ENCODE results near the gene SLX4.

The SLX4 gene

DNA sequence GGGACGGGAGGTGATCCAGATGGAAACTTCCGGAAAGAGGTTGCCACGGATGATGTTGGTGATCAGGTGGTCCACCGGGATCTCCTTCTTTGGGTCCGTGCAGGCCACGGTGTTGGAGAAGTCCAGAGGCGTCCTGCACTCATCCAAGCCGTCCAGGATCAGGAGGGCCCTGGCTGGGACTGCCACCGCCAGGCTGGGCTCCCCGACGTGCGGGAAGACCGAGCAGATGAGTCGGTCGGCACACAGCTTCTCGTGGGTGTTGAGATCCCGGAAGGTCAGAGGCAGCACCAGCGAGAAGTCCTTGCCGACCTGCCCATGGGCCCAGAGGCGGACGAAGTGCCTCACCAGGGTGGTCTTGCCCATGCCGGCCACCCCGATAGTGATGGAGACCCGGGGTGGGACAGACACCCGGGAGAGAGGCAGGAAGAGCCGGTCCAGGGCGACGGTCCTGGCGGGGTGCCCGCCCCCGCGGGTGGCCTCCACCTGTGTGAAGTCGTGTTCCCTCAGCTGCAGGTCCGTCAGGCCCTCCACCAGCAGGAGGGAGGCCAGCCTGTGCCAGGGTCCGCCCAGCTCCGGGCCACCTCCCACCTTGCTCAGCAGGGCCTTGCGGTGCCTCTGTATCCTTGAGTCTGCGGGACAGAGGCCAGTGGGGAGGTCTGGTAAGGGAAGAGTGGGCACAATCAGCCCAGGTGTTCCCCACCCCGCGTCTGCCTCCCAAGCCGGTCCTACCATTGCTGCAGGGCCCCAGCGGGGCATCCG lies 47.1 kb downstream of the SLX4 start:
- Histone ChIP-seq H3F3A (ENCODE audit: insufficient read depth, low read length) (no peaks in the 10 kb centered on the region), H3K27ac (ENCODE audit: low read length) (no peak overlapping the region), H3K4me2 (ENCODE audit: low read depth, low read length) (no peak overlapping the region), H3K4me1 (ENCODE audit: low read length) (no peaks in the 10 kb centered on the region), H3K9ac (ENCODE audit: low read length) (no peak overlapping the region), H2AFZ (ENCODE audit: low read length) (no peak overlapping the region), H4K20me1 (ENCODE audit: insufficient read depth, low read length) (no peaks in the 10 kb centered on the region), H3K4me3 (ENCODE audit: low read length) (no peak overlapping the region), H3K27me3 (replicated peaks; ENCODE audit: insufficient read depth, low read length) (no peaks in the 10 kb centered on the region; the same call in 1 of the 2 replicates), H3K79me2 (ENCODE audit: low read length) (no peaks in the 10 kb centered on the region), H3K36me3 (replicated peaks; ENCODE audit: insufficient read depth, low read length) (no peaks in the 10 kb centered on the region), H3K9me3 (replicated peaks; ENCODE audit: insufficient read depth, low read length) (no peaks in the 10 kb centered on the region), H3K9me2 (replicated peaks; ENCODE audit: insufficient read depth, low read length) (no peaks in the 10 kb centered on the region)
- no peak for TF ChIP-seq EZH2 (optimal IDR thresholded peaks at IDR 0.05; ENCODE audit: low read depth, low read length)
- TF ChIP-seq, protein P1, sequence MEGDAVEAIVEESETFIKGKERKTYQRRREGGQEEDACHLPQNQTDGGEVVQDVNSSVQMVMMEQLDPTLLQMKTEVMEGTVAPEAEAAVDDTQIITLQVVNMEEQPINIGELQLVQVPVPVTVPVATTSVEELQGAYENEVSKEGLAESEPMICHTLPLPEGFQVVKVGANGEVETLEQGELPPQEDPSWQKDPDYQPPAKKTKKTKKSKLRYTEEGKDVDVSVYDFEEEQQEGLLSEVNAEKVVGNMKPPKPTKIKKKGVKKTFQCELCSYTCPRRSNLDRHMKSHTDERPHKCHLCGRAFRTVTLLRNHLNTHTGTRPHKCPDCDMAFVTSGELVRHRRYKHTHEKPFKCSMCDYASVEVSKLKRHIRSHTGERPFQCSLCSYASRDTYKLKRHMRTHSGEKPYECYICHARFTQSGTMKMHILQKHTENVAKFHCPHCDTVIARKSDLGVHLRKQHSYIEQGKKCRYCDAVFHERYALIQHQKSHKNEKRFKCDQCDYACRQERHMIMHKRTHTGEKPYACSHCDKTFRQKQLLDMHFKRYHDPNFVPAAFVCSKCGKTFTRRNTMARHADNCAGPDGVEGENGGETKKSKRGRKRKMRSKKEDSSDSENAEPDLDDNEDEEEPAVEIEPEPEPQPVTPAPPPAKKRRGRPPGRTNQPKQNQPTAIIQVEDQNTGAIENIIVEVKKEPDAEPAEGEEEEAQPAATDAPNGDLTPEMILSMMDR (IDR thresholded peaks at IDR 0.05; ENCODE audit: low read length): no peak
- no peak for TF ChIP-seq EZH2phosphoT487 (IDR thresholded peaks at IDR 0.05; ENCODE audit: low read length)
- DNase-seq: no peak

DNA sequence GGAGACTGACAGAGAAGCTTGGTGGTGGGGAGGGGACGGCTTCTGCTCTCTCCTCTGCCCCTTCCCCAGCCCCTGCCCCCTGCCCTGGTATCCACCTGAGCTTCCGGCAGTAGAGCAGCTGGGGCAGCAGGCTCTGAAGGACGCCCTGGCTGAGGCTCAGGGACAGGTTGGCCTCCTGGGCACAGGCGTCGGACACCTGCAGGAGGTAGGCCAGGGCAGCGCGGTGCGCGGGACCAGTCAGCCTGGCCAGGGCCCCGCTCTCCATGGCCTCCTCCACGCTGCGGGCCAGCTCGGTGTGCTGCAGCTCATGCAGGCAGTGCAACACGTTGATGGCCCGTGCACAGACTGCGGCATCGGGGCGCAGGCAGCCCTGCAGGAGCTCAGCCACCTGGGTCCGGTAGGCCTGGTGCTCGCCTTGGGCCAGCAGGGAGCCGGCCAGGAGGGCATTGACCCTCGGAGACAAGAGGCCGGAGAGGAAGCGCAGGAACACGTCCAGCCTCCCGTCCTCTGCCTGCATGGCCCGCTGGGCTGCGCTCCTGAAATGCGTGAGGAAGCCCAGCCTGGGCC lies 48.4 kb downstream of the SLX4 start:
- no peaks in the 10 kb centered on the region; the same call in 1 of the 2 replicates for H3K27me3 ChIP-seq (replicated peaks; ENCODE audit: insufficient read depth, low read length)
- H3K4me2 ChIP-seq (ENCODE audit: low read depth, low read length): no peak overlapping the region
- TF ChIP-seq, protein P1 (IDR thresholded peaks at IDR 0.05; ENCODE audit: low read length): no peak
- TF ChIP-seq EZH2phosphoT487 (IDR thresholded peaks at IDR 0.05; ENCODE audit: low read length) (no peak), EZH2 (optimal IDR thresholded peaks at IDR 0.05; ENCODE audit: low read depth, low read length) (no peak)
- no peaks in the 10 kb centered on the region for H3K79me2 ChIP-seq (ENCODE audit: low read length)
- no peak for DNase-seq
- no peaks in the 10 kb centered on the region for H3K4me1 ChIP-seq (ENCODE audit: low read length)
- no peaks in the 10 kb centered on the region for H3K9me2 ChIP-seq (replicated peaks; ENCODE audit: insufficient read depth, low read length)
- no peaks in the 10 kb centered on the region for H3K36me3 ChIP-seq (replicated peaks; ENCODE audit: insufficient read depth, low read length)
- H3F3A ChIP-seq (ENCODE audit: insufficient read depth, low read length): no peaks in the 10 kb centered on the region
- no peak overlapping the region for H3K4me3 ChIP-seq (ENCODE audit: low read length)
- H3K9ac ChIP-seq (ENCODE audit: low read length): no peak overlapping the region
- no peaks in the 10 kb centered on the region for H4K20me1 ChIP-seq (ENCODE audit: insufficient read depth, low read length)
- H3K9me3 ChIP-seq (replicated peaks; ENCODE audit: insufficient read depth, low read length): no peaks in the 10 kb centered on the region
- no peak overlapping the region for H2AFZ ChIP-seq (ENCODE audit: low read length)
- no peak overlapping the region for H3K27ac ChIP-seq (ENCODE audit: low read length)

- H4K20me1 ChIP-seq (ENCODE audit: insufficient read depth, low read length): no peaks in the 10 kb centered on the region
- no peak overlapping the region for H2AFZ ChIP-seq (ENCODE audit: low read length)
- H3K27ac ChIP-seq (ENCODE audit: low read length): no peak overlapping the region
- TF ChIP-seq, protein P1 (IDR thresholded peaks at IDR 0.05; ENCODE audit: low read length): no peak
- TF ChIP-seq EZH2 (optimal IDR thresholded peaks at IDR 0.05; ENCODE audit: low read depth, low read length): no peak
- TF ChIP-seq EZH2phosphoT487 (IDR thresholded peaks at IDR 0.05; ENCODE audit: low read length): no peak
- DNase-seq: no peak
- no peak overlapping the region for H3K9ac ChIP-seq (ENCODE audit: low read length)
- no peak overlapping the region for H3K4me3 ChIP-seq (ENCODE audit: low read length)
- no peak overlapping the region for H3K4me2 ChIP-seq (ENCODE audit: low read depth, low read length)
- H3K79me2 ChIP-seq (ENCODE audit: low read length): no peaks in the 10 kb centered on the region
- H3K27me3 ChIP-seq (replicated peaks; ENCODE audit: insufficient read depth, low read length): no peaks in the 10 kb centered on the region; the same call in 1 of the 2 replicates
- no peaks in the 10 kb centered on the region for H3K4me1 ChIP-seq (ENCODE audit: low read length)
- H3F3A ChIP-seq (ENCODE audit: insufficient read depth, low read length): no peaks in the 10 kb centered on the region
- H3K36me3 ChIP-seq (replicated peaks; ENCODE audit: insufficient read depth, low read length): no peaks in the 10 kb centered on the region
- H3K9me2 ChIP-seq (replicated peaks; ENCODE audit: insufficient read depth, low read length): no peaks in the 10 kb centered on the region
- H3K9me3 ChIP-seq (replicated peaks; ENCODE audit: insufficient read depth, low read length): no peaks in the 10 kb centered on the region
Measured at GRCh38 chr16:3561626-3562025, 49.8 kb downstream of the SLX4 start.

Measured in MM.1S (cell line).